Lung (tissue), 16 donors: ENCODE measurements around the gene GRIN2D. TPM values are rescaled to one million over a fixed set of nuclear protein-coding genes. Genes with fewer than 3 reads are reported as not detected.

Experiments used
- ATAC-seq: fragments of 200-7000 bp; cut with Tn5 transposase; one replicate; pipeline ENCODE4 v1.9.1; 2020; ENCODE audit warnings: moderate number of reproducible peaks; ENCODE audit not compliant: insufficient read depth, low FRiP score
- DNase-seq, 3 donors: peaks; one replicate each; pipeline ENCODE4 v3.0.0-alpha.2; 2013 to 2017
- H3K27ac ChIP-seq, 2 donors: one replicate each; pipeline ENCODE4 v1.5.1; 2013; ENCODE audit warnings: mild to moderate bottlenecking in 2 of 2, moderate library complexity in 2 of 2, control low read depth in 1 of 2, inconsistent platforms in 1 of 2, low read depth in 1 of 2, low read length in 1 of 2
- H3K27me3 ChIP-seq, 3 donors: one replicate each; pipeline ENCODE4 v1.5.1; 2013; ENCODE audit warnings: low read length in 2 of 3; ENCODE audit not compliant: control insufficient read depth in 3 of 3, insufficient read depth in 3 of 3
- H3K36me3 ChIP-seq, 4 donors: one replicate each; pipeline ENCODE4 v1.5.1; 2013; ENCODE audit warnings: low read length in 4 of 4, mild to moderate bottlenecking in 1 of 4, moderate library complexity in 1 of 4; ENCODE audit not compliant: control insufficient read depth in 4 of 4, insufficient read depth in 4 of 4
- H3K4me1 ChIP-seq, 5 donors: one replicate each; pipeline ENCODE4 v1.5.1; 2013; ENCODE audit warnings: low read length in 5 of 5, mild to moderate bottlenecking in 2 of 5, moderate library complexity in 1 of 5; ENCODE audit not compliant: control insufficient read depth in 5 of 5, insufficient read depth in 5 of 5
- H3K4me3 ChIP-seq: one replicate; pipeline ENCODE4 v1.5.1; 2013; ENCODE audit warnings: mild to moderate bottlenecking, control low read depth, moderate library complexity
- H3K9ac ChIP-seq, 2 donors: one replicate each; pipeline ENCODE4 v1.5.1; 2013; ENCODE audit warnings: low read length in 2 of 2, control low read depth in 1 of 2; ENCODE audit not compliant: insufficient read depth in 1 of 2
- H3K9me3 ChIP-seq, 4 donors: one replicate each; pipeline ENCODE4 v1.5.1; 2013; ENCODE audit warnings: low read length in 3 of 4, mild to moderate bottlenecking in 1 of 4, moderate library complexity in 1 of 4; ENCODE audit not compliant: control insufficient read depth in 4 of 4, insufficient read depth in 3 of 4
- CTCF ChIP-seq: IDR thresholded peaks from 2 replicates; pipeline ENCODE4 v1.5.1; 2012; ENCODE audit warnings: mild to moderate bottlenecking; ENCODE audit errors: control extremely low read depth, extremely low read depth
- WGBS, 2 donors: extraction: QIAGEN DNeasy Blood & Tissue Kit; methylation state at CpG; one replicate each; pipeline ENCODE4 v1.1.7; 2013; 5-methylcytosine and 5-hydroxymethylcytosine counted together
- long read RNA-seq, 5 donors: transcript quantifications; one replicate each; lab custom pipeline, GENCODE V29; 2026
- polyA plus RNA-seq, 2 donors: library from polyadenylated mRNA; stranded (reverse); fragments of 200-250 nt; gene quantifications; one replicate each; pipeline ENCODE4 v1.2.1, GENCODE V29; 2013
- total RNA-seq, 2 donors: library from RNA; depleted of rRNA in 1 of 2; stranded (reverse); fragments of >200 nt in 1 of 2; gene quantifications; one replicate each; pipeline ENCODE4 v1.2.1, GENCODE V29; 2014 to 2021
- donor health status: control.
- donor health status: control.
- donor health status: Bipolar disorder and iron deficiency.
- donor health status: healthy.
- donor health status: DM: yes; HTN: yes; CAD: no.

The GRIN2D gene
- total RNA-seq (1 to 10 TPM in 1 of 2 donors, under 1 TPM in 1; 0.54 to 1.0 TPM), polyA plus RNA-seq (under 1 TPM; 0.26 to 0.32 TPM)
- long read RNA-seq, donor 1, result 0 reads
- long read RNA-seq, donor 2, result 0 reads
- long read RNA-seq, donor 3, result 0 reads
- long read RNA-seq, donor 4, result 0 reads
- long read RNA-seq, donor 5, result 0 reads

GRCh38 chr19:48393559-48394330 is at the start of gene GRIN2D:
TSS of gene GRIN2D (plus strand) at chr19:48393668. CDS start at chr19:48398393, 4,725 bp downstream.
- H3K9ac ChIP-seq, result no peak within 1 kb of the TSS
- peaks cover 0 to 10% (median 5%) of the 10 kb centered on the region in 4 donors for H3K36me3 ChIP-seq
- ATAC-seq (no peak), DNase-seq (peak; percentile 52 to 56 (median 54))
- peaks cover 0 to 2% (median 0%) of the 10 kb centered on the region in 4 donors for H3K9me3 ChIP-seq
- no peak for TF ChIP-seq CTCF
- no peak within 1 kb of the TSS for H3K27ac ChIP-seq
- H3K27me3 ChIP-seq, result peaks cover 0 to 49% (median 36%) of the 10 kb centered on the region in 3 donors
- H3K4me1 ChIP-seq, result peaks cover 0 to 18% (median 9%) of the 10 kb centered on the region in 5 donors
- WGBS, 2 donors, result 2% methylated on average over 37 to 40 of the region's 40 CpGs
- H3K4me3 ChIP-seq, result no peak within 1 kb of the TSS

GRCh38 chr19:48344892-48345291 is 48.6 kb upstream of the GRIN2D start:
- H3K36me3 ChIP-seq, result peaks cover 0 to 2% (median 0%) of the 10 kb centered on the region in 4 donors

GRCh38 chr19:48346191-48346590 is 47.3 kb upstream of the GRIN2D start:
- Histone ChIP-seq H3K9me3 (no peaks in the 10 kb centered on the region), H3K36me3 (peaks cover 0 to 2% (median 0%) of the 10 kb centered on the region in 4 donors), H3K4me1 (peaks cover 0 to 2% (median 0%) of the 10 kb centered on the region in 5 donors), H3K27ac (no peak overlapping the region), H3K9ac (no peak overlapping the region), H3K27me3 (no peaks in the 10 kb centered on the region), H3K4me3 (no peak overlapping the region)
- ATAC-seq, result no peak
- WGBS, 2 donors, result 60 to 91% methylated on average over 2 of the region's 2 CpGs
- no peak for DNase-seq
- TF ChIP-seq CTCF, result no peak

More at GRCh38 chr19:48344892-48345291, 48.6 kb upstream of the GRIN2D start:
- H3K9me3 ChIP-seq, result no peaks in the 10 kb centered on the region
- no peak overlapping the region for H3K27ac ChIP-seq
- no peak for DNase-seq
- peaks cover 0 to 2% (median 0%) of the 10 kb centered on the region in 5 donors for H3K4me1 ChIP-seq
- H3K4me3 ChIP-seq, result no peak overlapping the region
- no peak overlapping the region for H3K9ac ChIP-seq
- no peak for TF ChIP-seq CTCF
- WGBS, 2 donors, result 98 to 99% methylated on average over 6 of the region's 6 CpGs
- no peak for ATAC-seq
- no peaks in the 10 kb centered on the region for H3K27me3 ChIP-seq
